Body of pancreas (tissue), 4 donors: ENCODE measurements around the gene MSN. TPM values are rescaled to one million over a fixed set of nuclear protein-coding genes. Genes with fewer than 3 reads are reported as not detected.

Experiments used
- ATAC-seq: fragments of 150-250 bp; one replicate; pipeline ENCODE4 v1.9.1; 2016
- DNase-seq, 4 donors: peaks; one replicate each; pipeline ENCODE4 v3.0.0-alpha.2; 2019
- H3K27ac ChIP-seq, 4 donors: fragments of 200-600 bp; sonication (generic); 1 replicate in 3 of 4; 2 replicates in 1 of 4; pipeline versions ENCODE4 v1.5.1 to v1.6.1; 2016 to 2019; ENCODE audit warnings: mild to moderate bottlenecking in 1 of 4, mixed read lengths in 1 of 4, moderate library complexity in 1 of 4
- H3K27me3 ChIP-seq, 2 donors: fragments of 200-600 bp; sonication (generic); one replicate each; pipeline ENCODE4 v1.6.0; 2016; ENCODE audit warnings: mild to moderate bottlenecking in 1 of 2
- H3K36me3 ChIP-seq, 2 donors: fragments of 200-600 bp; sonication (generic); replicated peaks in 1 of 2; 2 replicates each; pipeline ENCODE4 v1.5.1; 2016; ENCODE audit warnings: low read depth in 2 of 2; ENCODE audit not compliant: insufficient read depth in 1 of 2
- H3K4me1 ChIP-seq: fragments of 200-600 bp; sonication (generic); one replicate; pipeline ENCODE4 v1.6.0; 2016
- H3K4me3 ChIP-seq, 2 donors: fragments of 200-600 bp; sonication (generic); 1 replicate in 1 of 2; 2 replicates in 1 of 2; pipeline ENCODE4 v1.5.1; 2016 to 2019
- H3K9me3 ChIP-seq, 3 donors: fragments of 200-600 bp; sonication (generic); 1 replicate in 2 of 3; 2 replicates in 1 of 3; pipeline ENCODE4 v1.5.1; 2016
- POLR2A ChIP-seq, 3 donors: fragments of 450-650 bp; IDR thresholded peaks; one replicate each; pipeline ENCODE4 v1.6.1; 2016; ENCODE audit warnings: antibody characterized with exemption in 3 of 3, mild to moderate bottlenecking in 2 of 3
- WGBS, 2 donors: methylation state at CpG; one replicate each; pipeline ENCODE4 v1.1.5; 2017; 5-methylcytosine and 5-hydroxymethylcytosine counted together
- intact Hi-C: fragments of 100-400 bp; cut with DNase I; formaldehyde crosslinking; loops from one replicate; pipeline ENCODE4 v1.15.1; 2023
- total RNA-seq, 2 donors: library from RNA; depleted of rRNA; stranded (reverse); fragments of >200 nt; gene quantifications; one replicate each; pipeline ENCODE4 v1.1.0, GENCODE V29; 2016
- TF ChIP-seq, protein P1 (sequence below), 7 experiments: fragments of 450-650 bp in 4 of 7; fragments of 200-600 bp in 3 of 7; sonication (generic) in 3 of 7; IDR thresholded peaks; one replicate each; pipeline ENCODE4 v1.5.1; 2016 to 2019; ENCODE audit warnings: antibody characterized with exemption in 7 of 7

The MSN gene
- total RNA-seq, 2 donors from 2014 or later: 49.1 to 50.8 TPM

DNA sequence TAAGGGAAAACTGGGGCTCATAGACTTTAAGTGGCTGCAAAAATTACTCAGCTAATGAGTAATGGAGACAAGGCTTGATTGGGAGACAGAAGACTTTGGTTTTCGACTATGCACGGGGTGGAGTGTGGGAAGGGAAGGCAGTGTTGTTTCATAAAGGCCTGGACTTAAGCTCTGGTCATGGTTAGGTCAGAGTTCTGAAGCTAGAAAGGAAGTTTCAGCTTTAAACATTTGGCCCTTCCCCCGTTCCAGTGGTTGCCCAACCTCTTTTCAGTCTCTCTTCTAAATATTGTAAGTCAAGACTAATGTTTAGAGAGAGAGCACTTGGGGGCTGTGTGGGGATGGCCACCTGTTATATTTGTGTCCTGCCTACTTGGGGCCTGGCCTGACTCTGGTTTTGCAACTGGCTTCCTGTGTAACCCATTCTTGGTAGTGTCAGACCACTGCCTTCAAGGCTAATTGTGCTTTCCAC lies 21.0 kb downstream of the MSN start:
- no peak overlapping the region for H3K27ac ChIP-seq
- ATAC-seq (no peak), DNase-seq (no peak)
- H3K9me3 ChIP-seq: no peaks in the 10 kb centered on the region
- intact Hi-C loops: no loop called here
- no peaks in the 10 kb centered on the region for H3K27me3 ChIP-seq
- TF ChIP-seq POLR2A (IDR thresholded peaks at IDR 0.05): no peak
- TF ChIP-seq, protein P1, sequence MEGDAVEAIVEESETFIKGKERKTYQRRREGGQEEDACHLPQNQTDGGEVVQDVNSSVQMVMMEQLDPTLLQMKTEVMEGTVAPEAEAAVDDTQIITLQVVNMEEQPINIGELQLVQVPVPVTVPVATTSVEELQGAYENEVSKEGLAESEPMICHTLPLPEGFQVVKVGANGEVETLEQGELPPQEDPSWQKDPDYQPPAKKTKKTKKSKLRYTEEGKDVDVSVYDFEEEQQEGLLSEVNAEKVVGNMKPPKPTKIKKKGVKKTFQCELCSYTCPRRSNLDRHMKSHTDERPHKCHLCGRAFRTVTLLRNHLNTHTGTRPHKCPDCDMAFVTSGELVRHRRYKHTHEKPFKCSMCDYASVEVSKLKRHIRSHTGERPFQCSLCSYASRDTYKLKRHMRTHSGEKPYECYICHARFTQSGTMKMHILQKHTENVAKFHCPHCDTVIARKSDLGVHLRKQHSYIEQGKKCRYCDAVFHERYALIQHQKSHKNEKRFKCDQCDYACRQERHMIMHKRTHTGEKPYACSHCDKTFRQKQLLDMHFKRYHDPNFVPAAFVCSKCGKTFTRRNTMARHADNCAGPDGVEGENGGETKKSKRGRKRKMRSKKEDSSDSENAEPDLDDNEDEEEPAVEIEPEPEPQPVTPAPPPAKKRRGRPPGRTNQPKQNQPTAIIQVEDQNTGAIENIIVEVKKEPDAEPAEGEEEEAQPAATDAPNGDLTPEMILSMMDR (IDR thresholded peaks at IDR 0.05): no peak
- no peaks in the 10 kb centered on the region for H3K36me3 ChIP-seq
- peaks cover 4% of the 10 kb centered on the region for H3K4me1 ChIP-seq
- WGBS, 2 donors: 55 to 76% methylated on average over 3 of the region's 3 CpGs
- no peak overlapping the region for H3K4me3 ChIP-seq

DNA sequence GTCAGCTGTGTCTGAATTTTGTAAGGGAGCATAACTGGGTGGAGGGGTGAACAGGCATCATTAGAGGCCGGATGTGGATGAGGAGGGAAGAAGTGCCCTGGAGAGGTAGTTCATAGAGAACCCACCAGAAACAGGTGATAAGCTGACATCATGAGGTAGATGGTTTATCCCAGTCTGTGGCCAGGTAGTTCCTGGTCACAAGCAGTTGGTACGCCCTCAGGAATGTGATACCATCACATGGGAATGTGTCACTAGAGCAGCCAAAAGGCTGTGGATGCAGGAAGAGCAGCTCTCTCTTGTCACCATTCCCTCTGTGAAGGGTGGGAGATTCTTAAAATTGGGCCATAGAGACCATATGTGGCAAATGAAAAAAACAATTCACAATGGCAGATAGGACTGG lies 21.9 kb downstream of the MSN start:
- Histone ChIP-seq H3K36me3 (no peaks in the 10 kb centered on the region), H3K4me3 (no peak overlapping the region), H3K9me3 (no peaks in the 10 kb centered on the region), H3K4me1 (peaks cover 4% of the 10 kb centered on the region), H3K27ac (no peak overlapping the region), H3K27me3 (no peaks in the 10 kb centered on the region)
- no peak for TF ChIP-seq POLR2A (IDR thresholded peaks at IDR 0.05)
- TF ChIP-seq, protein P1 (IDR thresholded peaks at IDR 0.05): no peak
- no peak for ATAC-seq
- WGBS, 2 donors: 74 to 84% methylated on average over 2 of the region's 2 CpGs
- intact Hi-C loops: no loop called here
- no peak for DNase-seq

DNA sequence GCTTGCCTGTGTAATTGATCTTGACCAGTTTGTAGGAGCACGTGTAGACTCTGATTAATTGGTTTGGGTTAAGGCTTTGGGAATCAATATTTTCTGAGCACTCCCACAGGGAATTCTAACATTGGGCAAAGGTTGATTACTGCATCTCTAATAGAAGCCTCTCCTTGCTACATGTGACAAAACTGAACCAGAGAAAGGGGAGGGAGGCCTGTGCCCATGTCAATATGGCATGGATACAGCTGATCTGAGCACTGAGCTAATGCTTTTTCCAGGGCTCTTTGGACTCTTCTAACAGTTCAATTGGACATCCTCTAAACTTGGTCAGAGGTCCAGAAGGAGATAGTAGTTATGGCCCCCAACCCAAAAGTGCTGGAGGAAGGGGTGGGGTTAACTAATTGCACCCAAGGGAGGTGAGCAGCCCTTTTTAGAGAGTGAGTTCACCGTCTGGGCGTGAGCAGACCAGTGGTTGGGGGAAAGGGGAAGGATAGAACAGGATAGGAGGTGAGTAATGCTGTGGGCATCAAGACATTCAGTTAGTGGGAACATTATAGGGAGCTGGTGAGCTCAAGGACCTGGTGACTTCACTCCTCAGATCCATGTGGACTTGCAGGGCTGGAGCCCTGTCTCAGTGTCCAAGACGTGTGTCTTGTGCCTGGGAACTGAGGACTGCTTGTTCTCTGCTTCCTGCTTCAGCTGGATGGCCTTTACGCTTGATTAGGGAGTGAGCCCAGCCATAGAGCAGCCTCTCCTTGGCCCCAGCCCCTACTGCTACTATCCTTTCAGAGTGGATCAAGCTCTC lies 22.8 kb downstream of the MSN start:
- ATAC-seq (no peak), DNase-seq (no peak)
- Histone ChIP-seq H3K4me1 (peaks cover 4% of the 10 kb centered on the region), H3K27me3 (no peaks in the 10 kb centered on the region), H3K4me3 (no peak overlapping the region), H3K27ac (no peak overlapping the region), H3K9me3 (no peaks in the 10 kb centered on the region), H3K36me3 (no peaks in the 10 kb centered on the region)
- WGBS, 2 donors: 50 to 92% methylated on average over 3 to 4 of the region's 5 CpGs
- intact Hi-C loops: no loop called here
- TF ChIP-seq, protein P1 (IDR thresholded peaks at IDR 0.05): no peak
- TF ChIP-seq POLR2A (IDR thresholded peaks at IDR 0.05): no peak

DNA sequence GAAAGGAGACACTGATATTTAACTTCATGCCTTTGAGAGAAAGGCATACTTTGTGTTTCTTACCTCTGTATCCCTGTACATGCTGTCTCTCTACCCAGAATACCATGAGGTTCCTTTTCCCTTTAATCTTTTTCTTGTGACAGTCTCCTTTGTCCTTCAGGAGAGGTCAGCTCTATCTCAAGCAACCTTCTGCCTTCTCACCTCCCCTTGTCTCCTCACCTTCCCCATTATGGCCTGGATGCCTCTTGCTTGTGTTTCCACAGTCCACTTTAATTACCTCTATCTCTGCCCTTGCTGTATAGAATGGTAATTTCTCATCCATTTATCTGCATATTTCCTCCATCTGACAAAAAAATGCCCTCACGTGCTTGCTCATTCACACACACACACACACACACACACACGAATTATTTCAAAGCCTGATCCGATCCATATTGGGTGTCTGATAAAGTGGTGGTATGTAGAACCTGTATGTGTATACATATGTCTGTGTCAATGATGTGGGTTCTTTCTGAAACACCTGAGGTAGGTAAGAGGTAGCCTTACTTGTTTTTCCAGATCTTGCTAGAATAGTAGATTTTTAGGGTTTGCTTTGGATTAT lies 28.5 kb downstream of the MSN start:
- intact Hi-C loops: no loop called here
- Histone ChIP-seq H3K9me3 (no peaks in the 10 kb centered on the region), H3K4me3 (no peak overlapping the region), H3K27ac (no peak overlapping the region), H3K36me3 (no peaks in the 10 kb centered on the region), H3K27me3 (no peaks in the 10 kb centered on the region), H3K4me1 (no peaks in the 10 kb centered on the region)
- no peak for ATAC-seq
- TF ChIP-seq, protein P1 (IDR thresholded peaks at IDR 0.05): no peak
- TF ChIP-seq POLR2A (IDR thresholded peaks at IDR 0.05): no peak
- 68 to 72% methylated on average over 3 of the region's 3 CpGs for WGBS, 2 donors
- no peak for DNase-seq
